Measurements from ENCODE around the gene BNIP5.
"Not testable (repeated sequence)": the region's sequence is repeated elsewhere in the genome, so short reads cannot be mapped to it uniquely, and the experiment has no call there.

Gene BNIP5

GRCh38 chr6:36343109-36343680 lies 6.5 kb upstream of the BNIP5 start:
- no peak for DNase-seq (ENCODE audit: low read depth)

GRCh38 chr6:36340618-36341454 lies 4.1 kb upstream of the BNIP5 start:
- peak; percentile 63 for DNase-seq (ENCODE audit: low read depth)

DNA sequence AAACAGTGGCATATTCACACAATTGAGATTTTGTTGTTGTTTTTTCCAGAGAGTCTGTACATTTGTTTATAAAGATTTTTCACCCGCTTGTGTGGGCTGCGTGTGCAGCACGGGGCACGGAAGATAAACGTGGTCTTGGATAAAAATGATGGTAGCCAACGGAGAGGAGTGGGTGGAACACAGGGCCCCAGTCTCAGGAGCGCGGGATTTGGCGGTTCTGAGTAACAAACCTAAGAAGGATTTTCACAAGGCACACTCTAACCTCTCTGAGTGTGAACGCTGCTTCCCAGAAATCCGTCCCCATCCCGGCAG lies 3.6 kb upstream of the BNIP5 start:
- no peak for DNase-seq (ENCODE audit: low read depth)

DNA sequence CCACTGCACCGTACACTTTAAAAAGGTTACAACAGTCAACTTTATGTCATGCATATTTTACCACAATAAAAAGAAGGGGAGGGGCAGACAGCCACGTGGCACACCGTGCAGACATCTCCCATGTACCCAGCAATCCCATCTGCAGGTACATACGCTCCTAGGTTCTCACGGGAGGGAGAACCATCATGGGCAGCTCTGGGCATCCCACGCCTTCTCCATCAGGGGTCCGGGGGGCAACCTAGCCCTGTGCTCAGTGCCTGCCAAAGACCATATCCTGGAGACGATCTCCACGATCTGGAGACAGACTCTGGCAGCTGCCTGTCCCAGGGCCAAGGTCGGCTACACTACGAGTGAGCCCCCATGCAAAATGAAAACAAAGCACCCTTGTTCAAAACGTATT lies 2.5 kb upstream of the BNIP5 start:
- DNase-seq (ENCODE audit: low read depth) = no peak

- not testable (repeated sequence) for DNase-seq (ENCODE audit: low read depth)
Observed at GRCh38 chr6:36338223-36338622, 1.5 kb upstream of the BNIP5 start.

DNA sequence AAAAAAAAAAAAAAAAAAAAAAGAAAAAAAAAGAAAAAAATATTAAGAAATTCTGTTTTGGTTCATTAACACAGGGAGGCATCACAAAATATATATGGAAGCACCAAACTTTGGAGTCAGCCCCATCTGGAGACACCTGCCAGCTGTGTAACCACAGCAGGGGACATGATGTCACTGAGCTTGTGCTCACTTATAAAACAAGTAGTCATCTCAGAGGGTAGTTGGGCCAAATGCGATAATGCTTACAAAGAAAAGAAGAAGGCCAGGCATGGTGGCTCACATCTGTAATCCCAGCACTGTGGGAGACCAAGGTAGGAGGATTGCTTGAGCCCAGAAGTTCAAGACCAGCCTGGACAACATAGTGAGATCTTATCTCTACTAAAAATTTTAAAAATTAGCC lies 1.1 kb upstream of the BNIP5 start:
- no peak for DNase-seq (ENCODE audit: low read depth)

- DNase-seq (ENCODE audit: low read depth) = no peak
Observed at GRCh38 chr6:36336208-36336710, 429 bp downstream of the BNIP5 start.

DNA sequence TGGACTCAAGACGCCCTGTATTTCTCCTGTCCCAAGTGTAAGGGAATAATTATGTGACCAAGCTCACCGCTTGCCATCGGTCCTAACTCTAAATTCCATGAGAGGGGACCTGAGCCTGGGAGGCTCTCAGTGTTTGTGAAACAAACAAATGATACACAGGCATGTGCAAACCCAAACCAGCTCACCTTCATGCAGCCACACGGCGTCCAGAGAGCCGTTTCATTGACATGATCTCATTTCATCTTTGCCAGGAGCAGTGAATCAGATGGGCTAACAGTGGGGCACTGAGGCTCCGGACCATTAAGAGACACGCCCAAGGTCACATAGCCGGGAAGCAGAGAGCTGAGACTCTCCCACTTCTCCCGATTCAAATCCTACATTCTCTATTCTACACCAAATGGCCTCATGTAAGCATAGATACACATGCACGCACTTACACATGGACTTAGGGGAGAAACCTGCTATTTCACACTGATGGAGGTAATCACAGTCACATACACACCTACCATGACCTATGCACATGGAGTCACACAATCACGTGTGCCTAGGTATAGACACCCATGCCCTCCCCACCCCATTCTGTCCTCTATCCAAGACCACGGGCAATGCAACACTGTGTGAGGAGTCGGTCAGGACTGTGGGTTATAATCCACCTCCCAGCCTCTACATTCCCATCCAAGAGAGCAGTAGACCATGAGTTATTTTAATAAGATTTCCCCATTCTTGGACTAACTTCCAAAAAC lies 1.1 kb downstream of the BNIP5 start:
- no peak for DNase-seq (ENCODE audit: low read depth)

- no peak for DNase-seq (ENCODE audit: low read depth)
Observed at GRCh38 chr6:36334832-36335459, 1.7 kb downstream of the BNIP5 start.

GRCh38 chr6:36333931-36334725 lies 2.6 kb downstream of the BNIP5 start:
- DNase-seq (ENCODE audit: low read depth) = no peak

DNA sequence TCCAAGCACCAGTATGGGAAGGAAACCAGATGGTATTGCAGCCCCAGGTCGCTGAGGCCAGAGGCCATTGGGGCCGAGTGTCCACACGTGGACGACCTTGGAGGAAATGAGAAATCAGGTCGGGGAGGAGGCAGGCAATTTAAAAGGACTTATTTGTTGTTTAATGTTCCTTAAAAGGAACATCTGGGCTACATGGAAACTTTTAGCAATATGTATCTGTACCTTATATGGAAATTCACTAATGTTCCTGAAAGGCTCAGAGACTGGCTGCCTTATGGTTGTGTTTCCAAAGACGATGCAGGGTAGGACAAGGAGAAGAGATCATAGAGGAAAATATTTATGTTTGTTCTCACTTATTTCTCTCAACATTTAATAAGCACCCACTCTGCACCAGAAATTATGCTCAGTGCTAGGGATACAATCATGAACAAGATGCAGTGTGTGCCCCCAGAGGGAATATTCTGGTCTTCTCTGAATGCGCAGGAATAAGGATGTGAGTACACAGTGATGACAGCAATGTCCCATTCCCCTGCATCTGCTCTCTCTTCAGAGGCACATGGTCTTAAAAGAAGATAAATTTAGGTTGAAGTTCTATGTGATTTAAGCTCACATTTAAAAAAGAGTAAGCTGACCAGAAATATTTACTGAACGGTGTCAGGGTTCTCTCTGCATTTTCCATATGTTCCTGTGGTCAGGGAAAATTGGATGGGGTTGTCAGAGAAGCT lies 3.4 kb downstream of the BNIP5 start:
- no peak for DNase-seq (ENCODE audit: low read depth)

GRCh38 chr6:36331381-36331780 lies 5.3 kb downstream of the BNIP5 start:
- no peak for DNase-seq (ENCODE audit: low read depth)

GRCh38 chr6:36330366-36330765 lies 6.3 kb downstream of the BNIP5 start:
- no peak for DNase-seq (ENCODE audit: low read depth)

DNA sequence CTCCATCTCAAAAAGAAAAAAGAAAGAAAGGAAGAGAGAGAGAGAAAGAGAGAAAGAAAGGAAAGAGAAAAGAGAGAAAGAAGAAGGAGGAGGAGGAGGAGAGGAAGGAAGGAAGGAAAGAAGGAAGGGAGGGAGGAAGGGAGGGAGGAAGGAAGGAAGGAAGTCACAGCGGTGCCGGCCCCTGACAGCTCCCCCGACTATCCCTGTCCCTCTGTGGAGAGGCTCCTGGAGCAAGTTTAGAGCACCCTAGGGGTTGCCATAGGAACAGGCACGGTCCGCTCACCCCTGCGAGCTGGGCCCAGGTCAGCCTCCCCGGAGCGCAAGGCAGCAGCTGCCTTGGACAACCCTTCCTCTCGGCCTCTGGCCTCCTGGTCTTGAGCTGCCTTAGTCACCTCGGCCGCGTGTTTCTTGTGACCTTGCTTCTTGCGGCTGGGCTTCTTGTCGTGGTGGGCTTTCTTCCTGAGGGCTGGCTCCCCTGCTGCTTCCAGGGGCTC lies 6.8 kb downstream of the BNIP5 start:
- no peak for DNase-seq (ENCODE audit: low read depth)

DNA sequence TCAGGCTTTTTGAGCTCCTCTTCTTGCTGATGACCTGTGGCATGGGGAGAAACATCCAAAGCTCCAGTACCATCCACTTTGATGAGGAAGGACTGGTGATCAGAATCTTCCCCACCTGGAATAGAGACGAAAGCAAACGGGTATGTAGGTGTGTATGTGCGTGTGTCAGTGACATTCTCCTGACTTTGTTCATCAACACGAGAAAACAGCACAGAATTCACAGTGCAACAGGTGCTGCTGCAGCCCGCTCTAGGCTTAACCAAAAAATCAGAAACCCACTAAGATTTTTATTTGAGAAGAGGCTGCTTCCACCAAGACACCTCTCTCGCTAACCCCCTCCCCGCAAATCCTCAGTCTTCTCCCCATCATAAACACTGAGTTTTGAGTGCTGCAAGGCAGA lies 8.1 kb downstream of the BNIP5 start:
- DNase-seq (ENCODE audit: low read depth) = no peak

GRCh38 chr6:36327919-36328236 lies 8.8 kb downstream of the BNIP5 start:
- DNase-seq (ENCODE audit: low read depth) = no peak

DNA sequence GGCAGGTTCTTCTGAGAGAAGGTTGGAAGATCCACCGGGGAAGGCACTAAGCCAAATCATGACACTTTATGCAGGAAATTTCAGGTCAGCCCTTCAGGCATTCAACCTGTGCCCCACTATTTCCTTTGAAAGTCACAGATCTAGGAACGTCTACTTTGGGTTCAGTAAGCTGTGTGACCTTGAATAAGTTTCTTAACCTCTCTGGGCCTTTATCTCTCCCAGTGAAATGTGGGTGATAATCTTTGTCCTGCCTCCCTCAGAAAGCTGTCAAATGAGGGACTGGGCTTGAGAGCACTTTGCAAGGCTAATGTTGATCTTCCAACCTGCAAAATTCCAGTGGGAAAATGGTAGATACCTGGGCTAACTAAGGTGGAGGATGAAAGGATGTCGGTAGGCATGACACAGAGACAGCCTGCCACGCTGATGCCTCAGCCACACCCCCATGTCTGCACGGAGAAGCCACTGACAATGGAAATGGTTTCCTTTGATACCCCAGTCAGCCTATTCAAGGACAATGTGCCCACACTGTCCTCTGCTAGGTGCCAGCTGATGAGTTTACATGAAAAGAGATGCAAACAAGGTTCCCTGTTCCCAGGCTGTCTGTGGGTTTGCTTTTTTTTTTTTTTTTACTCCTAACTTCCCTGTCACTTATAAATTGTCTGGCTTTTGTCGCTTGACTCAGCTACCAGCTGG lies 9.3 kb downstream of the BNIP5 start:
- no peak for DNase-seq (ENCODE audit: low read depth)

DNA sequence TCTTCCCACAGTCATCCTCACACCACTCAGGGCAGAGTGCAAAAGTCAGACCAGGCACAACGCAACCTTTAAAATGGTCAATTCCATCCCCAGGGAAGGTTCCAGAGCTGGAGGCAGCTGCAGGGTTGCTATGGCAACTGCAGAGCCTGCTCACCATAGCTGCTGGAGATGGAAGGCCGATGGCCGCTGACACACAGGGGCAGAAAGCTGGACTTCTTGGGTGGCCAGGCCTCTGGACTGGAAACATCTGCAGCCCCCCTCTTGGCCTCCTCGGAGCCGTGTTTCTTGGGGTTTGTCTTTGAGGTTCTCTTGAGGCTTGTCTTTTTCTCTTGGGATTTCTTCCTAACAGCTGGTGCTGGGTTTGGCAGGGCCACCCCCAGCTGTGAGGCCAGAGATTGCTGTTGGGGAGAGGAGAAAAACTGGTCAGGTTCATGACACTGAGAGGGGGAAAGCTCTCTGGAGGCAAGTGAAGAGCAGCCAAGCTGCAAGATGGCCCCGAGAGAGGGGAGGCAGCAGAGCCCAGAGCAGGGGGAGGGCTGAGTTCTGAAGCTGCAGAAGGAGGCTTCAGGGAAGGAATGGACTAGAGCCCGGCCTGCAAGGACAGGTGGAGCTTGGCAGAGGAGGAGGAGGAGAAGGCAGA lies 10.2 kb downstream of the BNIP5 start:
- no peak for DNase-seq (ENCODE audit: low read depth)

GRCh38 chr6:36324715-36325114 lies 12.0 kb downstream of the BNIP5 start:
- DNase-seq (ENCODE audit: low read depth) = no peak

- no peak for DNase-seq (ENCODE audit: low read depth)
Observed at GRCh38 chr6:36324191-36324590, 12.5 kb downstream of the BNIP5 start.
